WERI-Rb-1 (cell line): ENCODE results near the gene DTD1.

Source experiments
- DNase-seq: peaks from one replicate; pipeline ENCODE4 v3.0.0-alpha.2; 2020
- H3K27ac ChIP-seq: fragments of 250-450 bp; sonication (Bioruptor Pico); 2 replicates; pipeline ENCODE4 v1.5.1; 2020; ENCODE audit warnings: mild to moderate bottlenecking, moderate library complexity
- H3K27me3 ChIP-seq: fragments of 250-450 bp; sonication (Bioruptor Pico); 2 replicates; pipeline ENCODE4 v1.5.1; 2021; ENCODE audit warnings: mild to moderate bottlenecking, low read depth, moderate library complexity; ENCODE audit not compliant: insufficient read depth, severe bottlenecking
- H3K36me3 ChIP-seq: fragments of 250-450 bp; sonication (Bioruptor Pico); 2 replicates; pipeline ENCODE4 v1.5.1; 2020; ENCODE audit warnings: mild to moderate bottlenecking, moderate library complexity
- H3K4me3 ChIP-seq: 2 replicates; pipeline ENCODE4 v1.5.1; 2011; ENCODE audit warnings: low read depth, mild to moderate bottlenecking, control low read depth, low read length
- H3K9me3 ChIP-seq: fragments of 250-450 bp; sonication (Bioruptor Pico); 2 replicates; pipeline ENCODE4 v1.5.1; 2021; ENCODE audit warnings: mild to moderate bottlenecking, moderate library complexity; ENCODE audit not compliant: severe bottlenecking
- CTCF ChIP-seq: IDR thresholded peaks from 2 replicates; pipeline ENCODE4 v1.5.1; 2011; ENCODE audit warnings: low read depth, mild to moderate bottlenecking, control low read depth, inconsistent platforms, low read length

Gene DTD1

GRCh38 chr20:18808712-18809111 lies 220.9 kb downstream of the DTD1 start:
- H3K27me3 ChIP-seq = peaks cover 4% of the 10 kb centered on the region
- no peaks in the 10 kb centered on the region for H3K9me3 ChIP-seq
- no peak for DNase-seq
- no peak for TF ChIP-seq CTCF
- H3K27ac ChIP-seq = no peak overlapping the region
- no peaks in the 10 kb centered on the region for H3K36me3 ChIP-seq
- no peak overlapping the region for H3K4me3 ChIP-seq

GRCh38 chr20:18811186-18811585 lies 223.3 kb downstream of the DTD1 start:
- H3K27me3 ChIP-seq = peaks cover 4% of the 10 kb centered on the region
- no peak overlapping the region for H3K4me3 ChIP-seq
- H3K36me3 ChIP-seq = no peaks in the 10 kb centered on the region
- H3K9me3 ChIP-seq = no peaks in the 10 kb centered on the region
- DNase-seq = no peak
- TF ChIP-seq CTCF = no peak
- no peak overlapping the region for H3K27ac ChIP-seq

GRCh38 chr20:18811904-18812303 lies 224.1 kb downstream of the DTD1 start:
- TF ChIP-seq CTCF = no peak
- no peaks in the 10 kb centered on the region for H3K9me3 ChIP-seq

GRCh38 chr20:18813483-18813882 lies 225.6 kb downstream of the DTD1 start, which contains the start of gene SCP2D1:
Gene SCP2D1 (plus strand): TSS chr20:18813783. CDS start chr20:18813816, 33 bp downstream.
- H3K27ac ChIP-seq = no peak within 1 kb of the TSS
- H3K4me3 ChIP-seq = no peak within 1 kb of the TSS
- no peaks in the 10 kb centered on the region for H3K9me3 ChIP-seq
- no peak for DNase-seq
- no peak for TF ChIP-seq CTCF
- H3K36me3 ChIP-seq = no peaks in the 10 kb centered on the region
- peaks cover 4% of the 10 kb centered on the region for H3K27me3 ChIP-seq

More at GRCh38 chr20:18811904-18812303, 224.1 kb downstream of the DTD1 start:
- Histone ChIP-seq H3K27ac (no peak overlapping the region), H3K4me3 (no peak overlapping the region), H3K27me3 (peaks cover 4% of the 10 kb centered on the region), H3K36me3 (no peaks in the 10 kb centered on the region)
- DNase-seq = no peak

GRCh38 chr20:18815194-18815942 lies 227.5 kb downstream of the DTD1 start:
- Histone ChIP-seq H3K4me3 (no peak overlapping the region), H3K36me3 (no peaks in the 10 kb centered on the region), H3K27ac (no peak overlapping the region), H3K27me3 (peaks cover 4% of the 10 kb centered on the region), H3K9me3 (no peaks in the 10 kb centered on the region)
- TF ChIP-seq CTCF = no peak
- DNase-seq = no peak
